ENCODE results near the gene FFAR1.
A peak's percentile ranks its signal among the peaks of the same experiment; 100 is the strongest.

Gene FFAR1

GRCh38 chr19:35347171-35347929, at the start of gene FFAR1:
FFAR1 (plus strand) TSS chr19:35347902; CDS start chr19:35351552, 3,650 bp downstream.
- TF ChIP-seq CTCF (IDR thresholded peaks at IDR 0.05; ENCODE audit: extremely low read depth, missing control alignments) = no peak
- DNase-seq (ENCODE audit: low spot score) = peak; percentile 83

- TF ChIP-seq CTCF (IDR thresholded peaks at IDR 0.05; ENCODE audit: extremely low read depth, missing control alignments) = no peak
- no peak for DNase-seq (ENCODE audit: low spot score)
These were observed 49.8 kb upstream of the FFAR1 start for GRCh38 chr19:35297922-35298321.

GRCh38 chr19:35298561-35298972, 49.1 kb upstream of the FFAR1 start:
- no peak for DNase-seq (ENCODE audit: low spot score)
- no peak for TF ChIP-seq CTCF (IDR thresholded peaks at IDR 0.05; ENCODE audit: extremely low read depth, missing control alignments)

GRCh38 chr19:35299523-35300338, 48.0 kb upstream of the FFAR1 start:
- no peak for DNase-seq (ENCODE audit: low spot score)
- no peak for TF ChIP-seq CTCF (IDR thresholded peaks at IDR 0.05; ENCODE audit: extremely low read depth, missing control alignments)

- TF ChIP-seq CTCF (IDR thresholded peaks at IDR 0.05; ENCODE audit: extremely low read depth, missing control alignments) = no peak
- DNase-seq (ENCODE audit: low spot score) = no peak
These were observed 47.4 kb upstream of the FFAR1 start for GRCh38 chr19:35300339-35300649.

- TF ChIP-seq CTCF (IDR thresholded peaks at IDR 0.05; ENCODE audit: extremely low read depth, missing control alignments) = no peak
- DNase-seq (ENCODE audit: low spot score) = no peak
These were observed 45.7 kb upstream of the FFAR1 start for GRCh38 chr19:35301961-35302360.

- no peak for TF ChIP-seq CTCF (IDR thresholded peaks at IDR 0.05; ENCODE audit: extremely low read depth, missing control alignments)
- no peak for DNase-seq (ENCODE audit: low spot score)
These were observed 45.3 kb upstream of the FFAR1 start for GRCh38 chr19:35302446-35302845.

All from GM20000 (cell line).